GM19193 (cell line): ENCODE results near the gene SLC43A2.
A peak's percentile ranks its signal among the peaks of the same experiment; 100 is the strongest.

Source experiments
- POLR2A ChIP-seq: IDR thresholded peaks from 4 replicates; pipeline ENCODE4 v1.6.1; 2011; ENCODE audit not compliant: insufficient read depth, insufficient read length; ENCODE audit errors: extremely low read depth

The SLC43A2 gene

GRCh38 chr17:1646199-1646875, 17.7 kb upstream of the SLC43A2 start:
- TF ChIP-seq POLR2A: no peak

DNA sequence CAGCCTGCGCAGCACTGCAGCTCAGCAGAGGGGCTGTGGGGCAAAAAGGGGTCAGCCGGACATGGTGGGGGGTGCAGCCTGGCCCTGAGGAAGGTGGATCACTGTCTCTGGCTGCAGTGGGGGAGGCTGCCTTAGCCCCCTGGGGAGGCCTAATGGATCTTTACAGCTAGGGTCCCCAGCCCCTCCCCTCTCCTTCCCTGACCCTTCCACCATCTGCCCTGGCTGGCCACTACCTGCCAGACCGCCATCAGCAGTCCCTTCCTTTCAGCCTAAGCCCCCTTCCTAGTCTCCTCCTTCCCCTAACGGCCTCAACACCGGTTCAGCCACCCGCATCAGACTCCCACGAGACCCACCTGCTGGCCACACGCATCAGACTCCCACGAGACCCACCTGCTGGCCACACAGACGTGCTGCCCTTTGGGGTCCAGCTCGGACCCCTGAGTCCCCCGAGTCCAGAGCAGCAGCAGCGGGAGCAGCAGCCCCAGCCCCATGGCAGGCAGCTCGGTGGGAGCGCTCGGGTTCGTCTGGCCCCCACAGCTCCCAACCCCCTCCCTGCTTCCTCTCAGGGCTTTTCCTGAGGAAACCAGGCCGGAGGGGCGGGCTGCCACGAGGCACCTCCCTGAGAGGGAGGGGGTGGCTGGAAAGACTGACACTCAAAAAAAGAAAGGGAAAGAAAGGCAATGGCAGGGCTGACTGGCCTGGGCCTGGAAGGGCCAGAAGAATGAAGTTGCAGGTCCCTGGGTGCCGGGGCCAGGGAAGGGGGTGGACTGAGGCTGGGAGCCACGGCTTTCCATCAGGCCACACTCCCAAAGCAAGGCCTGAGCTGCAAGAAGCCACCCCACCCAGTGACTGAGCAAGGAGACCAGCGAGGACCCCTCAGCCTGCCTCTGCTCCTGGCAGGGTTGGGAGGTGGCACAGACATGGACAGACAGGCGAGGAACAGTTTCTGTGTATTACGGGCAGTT, 16.9 kb upstream of the SLC43A2 start, which contains the start of gene SCARF1:
SCARF1 (minus strand) TSS at position 526 of the 965 bp plus-strand sequence; CDS start at position 491, 35 bp downstream.
- TF ChIP-seq POLR2A: peak; percentile 7

DNA sequence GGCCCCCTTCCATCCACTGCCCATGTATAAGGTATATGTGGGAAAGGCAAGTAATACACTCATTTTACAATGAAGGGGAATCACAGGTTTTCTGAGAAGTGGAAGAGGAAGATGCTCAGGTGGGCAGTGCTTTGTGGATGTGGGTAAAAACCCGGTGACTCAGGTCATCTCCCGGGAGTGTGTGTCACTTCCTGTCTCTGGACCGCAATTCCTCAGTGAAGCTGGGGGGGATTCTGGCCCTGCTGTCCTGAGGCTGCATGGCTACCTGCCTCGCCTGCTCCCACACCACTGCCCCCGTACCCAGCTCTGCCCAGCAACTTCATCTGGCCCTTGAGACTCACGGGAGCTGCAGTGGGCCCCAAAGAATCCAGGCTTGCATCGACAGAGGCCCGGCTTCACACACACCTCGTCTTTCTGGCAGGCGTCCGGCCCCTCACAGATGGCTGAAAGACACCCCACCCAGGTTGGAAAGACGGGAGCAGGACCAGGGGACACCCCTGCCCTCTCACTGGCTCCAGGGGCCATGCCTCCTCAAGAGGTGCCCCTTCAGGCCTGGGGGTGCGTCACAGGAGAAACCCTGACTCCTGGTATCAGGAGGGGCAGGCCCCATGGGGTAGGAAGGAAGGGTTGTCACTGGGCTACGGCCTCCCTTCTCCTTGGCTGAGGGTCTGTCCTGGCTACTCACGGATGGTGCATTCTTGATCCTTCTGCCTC, 16.0 kb upstream of the SLC43A2 start:
- peak; percentile 50 for TF ChIP-seq POLR2A

GRCh38 chr17:1643999-1644492, 15.4 kb upstream of the SLC43A2 start:
- TF ChIP-seq POLR2A: no peak

DNA sequence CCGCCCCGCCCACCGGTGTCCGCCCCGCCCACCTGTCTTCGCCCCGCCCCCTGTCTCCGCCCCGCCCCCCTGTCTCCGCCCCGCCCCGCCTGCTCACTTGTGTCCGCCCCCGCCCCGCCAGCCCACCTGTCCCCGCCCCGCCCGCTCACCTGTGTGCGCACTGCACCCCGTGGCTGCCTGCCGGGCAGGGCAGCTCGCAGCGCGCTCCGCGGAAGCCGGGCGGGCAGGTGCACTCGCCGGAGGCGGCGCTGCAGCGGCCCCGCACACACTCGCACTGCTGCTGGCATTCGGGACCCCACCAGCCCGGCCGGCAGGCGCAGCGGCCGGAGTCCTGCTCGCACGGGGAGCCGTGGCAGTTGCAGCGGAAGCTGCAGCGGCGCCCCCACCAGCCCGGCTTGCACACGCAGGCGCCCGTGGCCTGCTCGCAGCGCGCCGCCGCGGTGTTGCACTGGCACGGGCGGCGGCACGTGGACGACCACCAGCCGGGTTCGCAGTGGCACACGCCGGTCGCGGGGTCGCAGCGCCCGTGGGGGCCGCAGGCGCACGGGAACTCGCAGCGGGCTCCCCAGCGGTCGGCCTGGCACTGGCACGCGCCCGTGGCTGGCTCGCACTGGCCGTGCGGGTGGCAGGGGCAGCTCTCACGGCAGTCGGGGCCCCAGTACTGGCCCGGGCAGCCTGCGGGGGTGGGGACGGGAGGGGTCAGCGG, 14.8 kb upstream of the SLC43A2 start:
- TF ChIP-seq POLR2A: no peak

- TF ChIP-seq POLR2A: no peak
Measured at GRCh38 chr17:1641065-1641403, 12.4 kb upstream of the SLC43A2 start.

GRCh38 chr17:1640329-1641064, 11.9 kb upstream of the SLC43A2 start:
- TF ChIP-seq POLR2A: no peak

- TF ChIP-seq POLR2A: no peak
Measured at GRCh38 chr17:1639549-1640180, 11.0 kb upstream of the SLC43A2 start.

- TF ChIP-seq POLR2A: no peak
Measured at GRCh38 chr17:1638624-1639300, 10.1 kb upstream of the SLC43A2 start.

GRCh38 chr17:1638171-1638590, 9.5 kb upstream of the SLC43A2 start:
- TF ChIP-seq POLR2A: no peak

DNA sequence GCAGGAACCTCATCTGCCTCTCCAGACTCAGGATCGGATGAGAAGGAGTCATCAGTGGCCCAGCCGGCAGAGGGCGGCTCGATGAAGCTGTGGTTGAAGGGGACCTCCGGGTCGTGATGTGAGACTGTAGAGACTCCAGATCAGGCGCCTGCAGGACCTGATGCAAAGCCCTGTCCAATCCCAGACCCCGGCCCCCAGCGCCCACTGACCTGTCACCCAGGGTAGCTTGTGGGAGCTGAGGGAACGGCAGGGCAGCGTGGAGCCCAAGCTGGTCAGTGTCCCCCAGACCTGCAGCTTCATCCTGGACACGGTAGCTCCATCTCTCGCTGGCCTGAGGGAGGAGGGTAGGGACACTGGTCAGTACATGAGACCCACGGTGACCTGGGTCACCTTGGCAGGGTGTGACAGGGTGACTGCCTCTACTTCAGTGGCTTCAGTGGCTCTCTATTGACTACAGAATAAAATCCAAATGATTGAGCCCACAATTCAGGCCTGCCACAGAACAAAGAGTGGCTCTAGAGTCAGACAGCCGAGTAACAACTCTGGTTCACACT, 8.2 kb upstream of the SLC43A2 start:
- TF ChIP-seq POLR2A: no peak

DNA sequence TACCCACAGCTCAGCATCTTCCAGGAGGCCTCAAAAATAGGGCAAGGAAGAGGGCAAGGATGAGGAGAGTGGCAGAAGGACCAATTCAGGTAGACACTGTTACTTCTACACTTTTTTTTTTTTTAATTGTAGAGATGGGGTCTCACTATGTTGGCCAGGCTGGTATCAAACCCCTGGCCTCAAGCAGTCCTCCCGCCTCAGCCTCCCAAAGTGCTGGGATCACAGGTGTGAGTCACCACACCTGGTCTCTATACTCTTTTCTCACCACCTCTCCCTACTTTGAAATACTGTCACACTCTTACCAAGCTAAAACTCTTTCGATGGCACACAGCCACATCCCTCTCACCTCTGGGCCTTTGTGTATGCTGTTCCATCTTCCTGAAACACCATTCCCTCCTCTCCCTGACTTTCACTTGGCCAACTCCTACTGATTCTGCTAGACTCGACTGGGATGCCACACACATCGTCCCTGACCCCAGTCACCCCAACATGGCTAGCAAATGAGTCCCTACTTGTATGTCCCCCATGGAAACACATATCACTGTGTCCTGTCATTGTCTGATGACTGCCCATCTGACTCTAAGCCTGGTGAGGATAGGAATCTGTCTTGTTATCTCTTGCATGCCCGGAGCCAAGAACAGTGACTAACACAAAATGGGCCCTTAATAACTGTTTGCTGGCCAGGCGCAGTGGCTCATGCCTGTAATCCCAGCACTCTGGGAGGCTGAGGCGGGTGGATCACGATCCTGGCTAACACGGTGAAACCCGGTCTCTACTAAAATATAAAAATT, 7.2 kb upstream of the SLC43A2 start:
- no peak for TF ChIP-seq POLR2A
